Glutamatergic neuron (in vitro differentiated cells): Measurements from ENCODE around the gene KCNN1. TPM values are rescaled to one million over a fixed set of nuclear protein-coding genes. Genes with fewer than 3 reads are reported as not detected.

Experiments
- DNase-seq: peaks from one replicate; pipeline ENCODE4 v3.0.0; 2022
- H3K27ac Mint-ChIP-seq: one replicate; pipeline ENCODE4 v1.8.0; 2020; ENCODE audit warnings: mild to moderate bottlenecking, mixed read lengths, inconsistent platforms; ENCODE audit not compliant: unreplicated experiment
- H3K27me3 Mint-ChIP-seq: one replicate; pipeline ENCODE4 v1.8.0; 2020; ENCODE audit warnings: mild to moderate bottlenecking, moderate library complexity, mixed read lengths, inconsistent platforms; ENCODE audit not compliant: unreplicated experiment
- H3K36me3 Mint-ChIP-seq: one replicate; pipeline ENCODE4 v1.8.0; 2020; ENCODE audit warnings: mild to moderate bottlenecking, mixed read lengths, inconsistent platforms; ENCODE audit not compliant: unreplicated experiment
- H3K4me1 Mint-ChIP-seq: one replicate; pipeline ENCODE4 v1.8.0; 2020; ENCODE audit warnings: mild to moderate bottlenecking, low read depth, mixed read lengths, inconsistent platforms; ENCODE audit not compliant: unreplicated experiment
- H3K4me3 Mint-ChIP-seq: one replicate; pipeline ENCODE4 v1.8.0; 2020; ENCODE audit warnings: mild to moderate bottlenecking, mixed read lengths, inconsistent platforms; ENCODE audit not compliant: unreplicated experiment
- H3K9me3 Mint-ChIP-seq: one replicate; pipeline ENCODE4 v1.8.0; 2020; ENCODE audit warnings: mild to moderate bottlenecking, moderate library complexity, mixed read lengths, inconsistent platforms; ENCODE audit not compliant: unreplicated experiment
- total RNA-seq: library from RNA; stranded (reverse); fragmentation: NEBNext Ultra II Directional; extraction: Animal tissue kit (Norgen Biotek cat#: 25700); gene quantifications from one replicate; pipeline ENCODE4 v1.2.1, GENCODE V29; 2021; ENCODE audit not compliant: unreplicated experiment
- TF ChIP-seq, protein P1 (sequence below): fragments of 200-600 bp; sonication (generic); IDR thresholded peaks from one replicate; pipeline ENCODE4 v1.5.0; 2021; ENCODE audit not compliant: partially characterized antibody, unreplicated experiment

KCNN1 gene
- total RNA-seq, 1 donor from 2014 or later: 91.1 TPM

DNA sequence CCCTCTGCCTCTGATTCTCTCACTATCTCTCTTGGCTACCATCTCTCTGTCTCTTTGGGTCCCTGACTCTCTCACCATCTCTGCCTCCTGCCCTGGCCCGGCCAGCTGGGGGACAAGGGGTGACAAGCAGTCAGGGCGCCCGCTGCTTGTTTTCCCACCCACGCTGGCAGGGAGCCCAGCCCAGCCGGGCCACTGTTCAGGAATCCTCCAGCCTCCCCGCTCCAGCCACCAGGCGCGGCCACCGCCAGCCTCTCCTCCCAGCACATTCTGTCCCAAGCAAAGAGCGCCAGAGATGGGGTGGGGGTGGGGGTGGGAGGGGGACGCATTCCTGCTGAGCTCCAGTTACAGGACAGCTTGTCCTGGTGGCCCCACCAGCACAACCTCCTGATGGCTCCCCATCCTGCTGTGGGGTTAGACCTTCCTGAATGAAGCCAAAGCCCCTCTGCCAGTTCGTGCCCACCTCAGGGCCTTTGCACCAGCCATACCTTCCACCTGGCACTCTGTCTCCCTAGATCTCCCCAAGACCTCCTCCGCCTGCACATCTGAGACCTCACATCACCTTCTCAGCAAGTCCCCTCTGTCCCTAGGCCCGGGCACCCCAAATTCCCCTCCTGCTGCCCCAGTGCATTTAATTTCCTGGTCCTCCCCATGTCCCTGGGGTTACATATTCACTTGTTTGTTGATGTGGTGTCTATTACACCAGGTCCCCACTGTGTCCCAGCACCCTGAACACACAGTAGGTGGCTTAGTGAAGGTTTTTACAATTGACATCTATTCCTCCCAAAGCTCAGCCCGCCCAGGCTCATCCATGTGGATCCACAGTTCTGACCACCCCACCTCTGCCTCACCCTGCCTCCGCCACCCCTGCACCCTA is 53.5 kb downstream of the KCNN1 start:
- no peak for DNase-seq
- Mint-ChIP-seq H3K36me3 (no peaks in the 10 kb centered on the region), H3K9me3 (no peaks in the 10 kb centered on the region), H3K27me3 (peaks cover 4% of the 10 kb centered on the region), H3K27ac (no peak overlapping the region), H3K4me3 (no peak overlapping the region), H3K4me1 (peaks cover 5% of the 10 kb centered on the region)
- TF ChIP-seq, protein P1, sequence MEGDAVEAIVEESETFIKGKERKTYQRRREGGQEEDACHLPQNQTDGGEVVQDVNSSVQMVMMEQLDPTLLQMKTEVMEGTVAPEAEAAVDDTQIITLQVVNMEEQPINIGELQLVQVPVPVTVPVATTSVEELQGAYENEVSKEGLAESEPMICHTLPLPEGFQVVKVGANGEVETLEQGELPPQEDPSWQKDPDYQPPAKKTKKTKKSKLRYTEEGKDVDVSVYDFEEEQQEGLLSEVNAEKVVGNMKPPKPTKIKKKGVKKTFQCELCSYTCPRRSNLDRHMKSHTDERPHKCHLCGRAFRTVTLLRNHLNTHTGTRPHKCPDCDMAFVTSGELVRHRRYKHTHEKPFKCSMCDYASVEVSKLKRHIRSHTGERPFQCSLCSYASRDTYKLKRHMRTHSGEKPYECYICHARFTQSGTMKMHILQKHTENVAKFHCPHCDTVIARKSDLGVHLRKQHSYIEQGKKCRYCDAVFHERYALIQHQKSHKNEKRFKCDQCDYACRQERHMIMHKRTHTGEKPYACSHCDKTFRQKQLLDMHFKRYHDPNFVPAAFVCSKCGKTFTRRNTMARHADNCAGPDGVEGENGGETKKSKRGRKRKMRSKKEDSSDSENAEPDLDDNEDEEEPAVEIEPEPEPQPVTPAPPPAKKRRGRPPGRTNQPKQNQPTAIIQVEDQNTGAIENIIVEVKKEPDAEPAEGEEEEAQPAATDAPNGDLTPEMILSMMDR: no peak

DNA sequence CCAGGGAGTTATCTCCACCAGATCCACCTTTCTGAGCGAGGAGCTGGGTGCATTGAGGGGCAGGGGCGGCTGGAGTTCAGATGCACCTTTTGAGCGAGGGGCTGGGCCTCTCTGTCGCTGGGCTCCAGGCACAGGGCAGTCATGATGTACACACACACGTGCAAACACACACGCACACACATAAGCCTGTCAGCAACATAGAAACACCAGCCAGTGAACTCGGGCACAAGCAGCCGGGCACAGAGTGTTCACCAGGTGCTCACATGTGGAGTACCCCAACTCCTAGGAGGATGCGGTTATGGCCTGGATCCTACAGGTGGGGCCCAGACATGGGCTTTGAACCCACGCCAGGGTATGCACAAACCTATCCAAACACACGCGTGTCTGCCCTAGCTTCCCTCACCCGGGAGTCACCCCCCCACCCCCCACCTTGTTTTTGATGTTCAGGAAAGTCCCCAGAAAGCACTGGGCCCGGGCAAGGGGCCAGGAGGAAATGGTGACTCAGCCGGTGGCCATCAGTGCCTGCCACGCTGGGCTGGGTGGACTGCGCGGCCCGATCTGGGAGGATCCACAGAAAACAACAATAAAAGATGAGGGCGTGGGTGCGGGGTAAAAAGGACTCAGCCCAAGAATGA is 54.3 kb downstream of the KCNN1 start:
- H3K36me3 Mint-ChIP-seq: no peaks in the 10 kb centered on the region
- H3K27me3 Mint-ChIP-seq: peaks cover 4% of the 10 kb centered on the region
- H3K4me3 Mint-ChIP-seq: no peak overlapping the region
- DNase-seq: no peak
- TF ChIP-seq, protein P1: no peak
- H3K9me3 Mint-ChIP-seq: no peaks in the 10 kb centered on the region
- peaks cover 5% of the 10 kb centered on the region for H3K4me1 Mint-ChIP-seq
- H3K27ac Mint-ChIP-seq: no peak overlapping the region

DNA sequence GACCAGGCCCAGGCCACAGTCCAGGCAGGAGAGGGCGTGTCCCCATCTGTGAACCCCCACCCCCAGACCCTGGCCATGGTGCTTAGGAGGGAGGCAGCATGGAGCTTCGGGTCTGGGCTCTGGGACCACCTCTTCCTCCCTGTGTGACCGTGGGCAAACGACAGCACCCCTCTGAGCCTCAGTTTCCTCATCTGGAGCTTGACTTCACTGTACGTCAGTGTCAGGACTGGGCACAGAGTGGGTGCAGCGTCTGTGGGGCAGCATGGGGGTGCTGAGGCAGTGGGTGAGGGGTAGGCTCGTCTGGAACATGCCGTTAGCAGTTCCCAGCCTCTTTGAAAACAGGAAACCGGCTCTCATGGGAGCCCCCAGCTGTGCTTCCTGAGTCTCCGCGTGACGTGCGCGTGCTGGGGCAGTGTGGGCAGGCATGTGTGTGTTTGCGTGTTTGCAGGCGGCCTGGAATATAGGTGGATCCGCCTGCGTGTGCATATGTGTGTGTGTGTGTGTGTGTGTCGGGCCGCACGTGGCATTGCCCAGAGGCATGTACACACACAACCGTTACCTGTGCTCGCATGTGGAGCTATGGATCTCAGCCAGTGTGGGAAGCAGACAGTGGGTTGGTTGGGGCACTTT is 56.8 kb downstream of the KCNN1 start:
- H3K36me3 Mint-ChIP-seq: no peaks in the 10 kb centered on the region
- TF ChIP-seq, protein P1: no peak
- no peak overlapping the region for H3K27ac Mint-ChIP-seq
- no peaks in the 10 kb centered on the region for H3K9me3 Mint-ChIP-seq
- H3K4me1 Mint-ChIP-seq: peaks cover 5% of the 10 kb centered on the region
- H3K4me3 Mint-ChIP-seq: peak overlapping the region; percentile 15
- peaks cover 4% of the 10 kb centered on the region for H3K27me3 Mint-ChIP-seq
- DNase-seq: no peak

DNA sequence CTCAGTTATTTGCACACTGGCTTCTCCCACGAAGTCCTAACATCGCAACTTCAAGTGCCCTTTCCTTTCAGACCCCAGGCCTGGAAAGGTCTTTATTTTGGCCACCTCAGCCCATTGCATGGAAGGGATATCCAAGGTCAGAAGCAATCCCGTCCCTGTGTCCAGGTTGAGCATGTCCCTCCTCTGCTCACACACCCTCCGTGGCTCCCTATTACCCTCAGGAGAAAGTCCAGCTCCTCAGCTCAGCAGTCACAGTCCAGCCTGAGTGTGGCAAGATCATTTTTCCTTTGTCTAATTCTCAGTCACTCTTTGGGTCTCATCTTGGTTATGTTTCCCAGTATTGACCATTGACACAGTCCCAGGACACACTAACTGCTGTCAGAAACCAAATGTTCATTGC is 60.2 kb downstream of the KCNN1 start:
- Mint-ChIP-seq H3K36me3 (no peaks in the 10 kb centered on the region), H3K27ac (no peak overlapping the region), H3K27me3 (peaks cover 2% of the 10 kb centered on the region), H3K9me3 (no peaks in the 10 kb centered on the region), H3K4me3 (no peak overlapping the region), H3K4me1 (peaks cover 5% of the 10 kb centered on the region)
- TF ChIP-seq, protein P1: no peak
- no peak for DNase-seq
